HepG2 (cell line): ENCODE results near the gene TNFAIP2. TPM values are rescaled to one million over a fixed set of nuclear protein-coding genes. Genes with fewer than 3 reads are reported as not detected.

Experiments used
- ATAC-seq: fragments of 200-7000 bp; cut with Tn5 transposase; 3 replicates; pipeline ENCODE4 v1.9.1; 2020; ENCODE audit warnings: mild to moderate bottlenecking, moderate library complexity
- BruUV-seq: library from RNA; stranded (reverse); fragments of 400-500 nt; replicated peaks from 2 replicates; lab custom pipeline; 2021; lab: Mats Ljungman, UMichigan
- CTCF ChIA-PET: fragments of 300-600 bp; formaldehyde crosslinking; extraction: SDS; loops from one replicate; lab custom pipeline; 2021; ENCODE audit warnings: low total read pairs, inconsistent platforms, low intra/inter-chr PET ratio; lab: Yijun Ruan, JAX
- POLR2A ChIA-PET: fragments of 350-600 bp; sonication (Branson Sonifier 250); formaldehyde crosslinking; loops from one replicate; lab custom pipeline; 2020; ENCODE audit warnings: antibody characterized with exemption, inconsistent platforms; lab: Yijun Ruan, JAX
- DNase-seq: peaks from one replicate; pipeline ENCODE4 v3.0.0-alpha.2; 2015; ENCODE audit warnings: low spot score
- FAIRE-seq: peaks from 3 replicates; lab custom pipeline; 2011; peaks lifted over from hg19 to GRCh38; lab: Jason Lieb, UNC
- H2AFZ ChIP-seq: one replicate; pipeline ENCODE4 v1.6.1; 2011; ENCODE audit warnings: low read length, inconsistent platforms
- H3K27ac ChIP-seq: fragments of 300-600 bp; 3 replicates; pipeline ENCODE4 v1.8.0; 2011; ENCODE audit warnings: mixed run types, mild to moderate bottlenecking, mixed read lengths, low read length, inconsistent platforms; ENCODE audit not compliant: insufficient read depth; ENCODE audit errors: extremely low read length
- H3K27me3 ChIP-seq, 2 experiments: fragments of 200-600 bp in 1 of 2; 2 replicates in 1 of 2; 3 replicates in 1 of 2; pipeline versions ENCODE4 v1.6.0 to v1.8.0; 2011; ENCODE audit warnings: low read length in 2 of 2, mild to moderate bottlenecking in 2 of 2, moderate library complexity in 2 of 2, inconsistent platforms in 1 of 2; ENCODE audit not compliant: insufficient read depth in 2 of 2, control insufficient read depth in 1 of 2
- H3K36me3 ChIP-seq, 2 experiments: fragments of 200-600 bp in 1 of 2; replicated peaks in 1 of 2; 2 replicates in 1 of 2; 3 replicates in 1 of 2; pipeline versions ENCODE4 v1.5.1 to v1.8.0; 2011; ENCODE audit warnings: low read length in 2 of 2, inconsistent platforms in 1 of 2; ENCODE audit not compliant: insufficient read depth in 2 of 2, control insufficient read depth in 1 of 2
- H3K4me1 ChIP-seq: 2 replicates; pipeline ENCODE4 v1.5.1; 2012; ENCODE audit warnings: low read length, inconsistent platforms; ENCODE audit not compliant: insufficient read depth
- H3K4me2 ChIP-seq: 2 replicates; pipeline ENCODE4 v1.6.0; 2011; ENCODE audit warnings: low read depth, low read length, inconsistent platforms
- H3K4me3 ChIP-seq, 3 experiments: fragments of 200-600 bp in 1 of 3; sonication (generic), shearing (Covaris generic) in 1 of 3; replicated peaks in 1 of 3; 2 replicates each; pipeline ENCODE4 v1.5.1; 2011 to 2016; ENCODE audit warnings: low read length in 3 of 3, inconsistent platforms in 2 of 3, low read depth in 2 of 3, mild to moderate bottlenecking in 2 of 3, control low read depth in 1 of 3, mixed read lengths in 1 of 3; ENCODE audit not compliant: insufficient read depth in 1 of 3
- H3K79me2 ChIP-seq: one replicate; pipeline ENCODE4 v1.6.1; 2011; ENCODE audit warnings: low read length, inconsistent platforms; ENCODE audit not compliant: insufficient read depth
- H3K9ac ChIP-seq: 2 replicates; pipeline ENCODE4 v1.6.0; 2011; ENCODE audit warnings: mild to moderate bottlenecking, low read depth, low read length, inconsistent platforms; ENCODE audit not compliant: insufficient read depth
- H3K9me3 ChIP-seq: 2 replicates; pipeline ENCODE4 v1.5.1; 2012; ENCODE audit warnings: mild to moderate bottlenecking, low read length
- H4K20me1 ChIP-seq: 2 replicates; pipeline ENCODE4 v1.6.0; 2011; ENCODE audit warnings: inconsistent platforms, mild to moderate bottlenecking, low read length, moderate library complexity; ENCODE audit not compliant: insufficient read depth
- AKAP8 ChIP-seq: sonication (generic); formaldehyde crosslinking; IDR thresholded peaks from 2 replicates; pipeline ENCODE4 v1.5.1; 2020; ENCODE audit warnings: mild to moderate bottlenecking, missing genetic modification reagents
- DNMT1 ChIP-seq: sonication (generic); formaldehyde crosslinking; IDR thresholded peaks from 2 replicates; pipeline ENCODE4 v1.5.1; 2020; ENCODE audit warnings: mild to moderate bottlenecking, missing genetic modification reagents
- ELF1 ChIP-seq: sonication (generic); formaldehyde crosslinking; IDR thresholded peaks from 2 replicates; pipeline ENCODE4 v1.4.0; 2020; ENCODE audit warnings: missing genetic modification reagents
- HNRNPL ChIP-seq: fragments of 200-400 bp; formaldehyde crosslinking; IDR thresholded peaks from 2 replicates; pipeline ENCODE4 v1.6.1; 2017; ENCODE audit warnings: mild to moderate bottlenecking, low read depth, low read length
- NFRKB ChIP-seq: fragments of 450-650 bp; IDR thresholded peaks from 2 replicates; pipeline ENCODE4 v1.6.1; 2017
- SAP130 ChIP-seq: IDR thresholded peaks from 2 replicates; pipeline ENCODE4 v1.6.1; 2016; ENCODE audit warnings: low read depth
- WIZ ChIP-seq: sonication (generic); formaldehyde crosslinking; IDR thresholded peaks from 2 replicates; pipeline ENCODE4 v1.5.1; 2020; ENCODE audit warnings: mild to moderate bottlenecking, missing genetic modification reagents
- ZNF12 ChIP-seq: sonication (generic); formaldehyde crosslinking; IDR thresholded peaks from 2 replicates; pipeline ENCODE4 v1.5.0; 2020; ENCODE audit warnings: missing genetic modification reagents
- ZNF607 ChIP-seq: sonication (generic); formaldehyde crosslinking; IDR thresholded peaks from 2 replicates; pipeline ENCODE4 v1.5.1; 2020; ENCODE audit warnings: missing genetic modification reagents, mild to moderate bottlenecking, borderline replicate concordance
- WGBS: methylation state at CpG from one replicate; pipeline ENCODE4 v1.1.6; 2017; ENCODE audit warnings: low lambda C conversion rate; 5-methylcytosine and 5-hydroxymethylcytosine counted together
- in situ Hi-C: cut with HindIII; loops from 2 replicates; pipeline ENCODE4 v1.10.0; 2017; ENCODE audit warnings: low pct_unique_long_range_greater_than_20kb; ENCODE audit not compliant: extremely low pct_ligation_motif_present
- intact Hi-C: fragments of 100-400 bp; cut with micrococcal nuclease; formaldehyde crosslinking; loops from one replicate; pipeline ENCODE4 v1.10.0; 2022; ENCODE audit not compliant: unreplicated experiment
- polyA plus RNA-seq, 8 experiments: library from polyadenylated mRNA; depleted of rRNA in 3 of 8; stranded (reverse) in 7 of 8; unstranded in 1 of 8; fragments of >200 nt; fragmentation: Illumina TruSeq in 4 of 8; extraction: Trizol in 4 of 8; gene quantifications; 2 replicates each; pipeline versions ENCODE4 v1.2.1 to v1.2.3, GENCODE V29; 2011 to 2016; ENCODE audit warnings: low read depth in 4 of 8, missing spikeins in 1 of 8, mixed read lengths in 1 of 8; ENCODE audit not compliant: insufficient read depth in 1 of 8
- total RNA-seq, 5 experiments: library from RNA; depleted of rRNA; stranded (reverse); fragments of >200 nt; fragmentation: Illumina TruSeq; extraction: Trizol; gene quantifications; 2 replicates each; pipeline ENCODE4 v1.2.3, GENCODE V29; 2016; ENCODE audit warnings: low read depth in 1 of 5
- TF ChIP-seq, protein P1 (sequence below): sonication (generic); formaldehyde crosslinking; conservative IDR thresholded peaks from 2 replicates; pipeline ENCODE4 v1.4.0; 2020; ENCODE audit warnings: missing genetic modification reagents
- TF ChIP-seq, protein P2 (sequence below): sonication (generic); formaldehyde crosslinking; IDR thresholded peaks from 2 replicates; pipeline ENCODE4 v1.5.0; 2020; ENCODE audit warnings: missing genetic modification reagents, mild to moderate bottlenecking, borderline replicate concordance
- TF ChIP-seq, protein P3 (sequence below): sonication (generic); formaldehyde crosslinking; IDR thresholded peaks from 2 replicates; pipeline ENCODE4 v1.8.0; 2022; ENCODE audit warnings: mild to moderate bottlenecking, missing genetic modification reagents, moderate library complexity
- TF ChIP-seq, protein P4 (sequence below): sonication (generic); formaldehyde crosslinking; IDR thresholded peaks from 2 replicates; pipeline ENCODE4 v1.5.1; 2020; ENCODE audit warnings: mild to moderate bottlenecking, missing genetic modification reagents, moderate library complexity

TNFAIP2 gene
- total and polyA plus RNA-seq, 2 of the 13 experiments (the other 11 are each of a cell fraction or from before 2014, with no cell fraction given) = 0.46 to 1.5 TPM

DNA sequence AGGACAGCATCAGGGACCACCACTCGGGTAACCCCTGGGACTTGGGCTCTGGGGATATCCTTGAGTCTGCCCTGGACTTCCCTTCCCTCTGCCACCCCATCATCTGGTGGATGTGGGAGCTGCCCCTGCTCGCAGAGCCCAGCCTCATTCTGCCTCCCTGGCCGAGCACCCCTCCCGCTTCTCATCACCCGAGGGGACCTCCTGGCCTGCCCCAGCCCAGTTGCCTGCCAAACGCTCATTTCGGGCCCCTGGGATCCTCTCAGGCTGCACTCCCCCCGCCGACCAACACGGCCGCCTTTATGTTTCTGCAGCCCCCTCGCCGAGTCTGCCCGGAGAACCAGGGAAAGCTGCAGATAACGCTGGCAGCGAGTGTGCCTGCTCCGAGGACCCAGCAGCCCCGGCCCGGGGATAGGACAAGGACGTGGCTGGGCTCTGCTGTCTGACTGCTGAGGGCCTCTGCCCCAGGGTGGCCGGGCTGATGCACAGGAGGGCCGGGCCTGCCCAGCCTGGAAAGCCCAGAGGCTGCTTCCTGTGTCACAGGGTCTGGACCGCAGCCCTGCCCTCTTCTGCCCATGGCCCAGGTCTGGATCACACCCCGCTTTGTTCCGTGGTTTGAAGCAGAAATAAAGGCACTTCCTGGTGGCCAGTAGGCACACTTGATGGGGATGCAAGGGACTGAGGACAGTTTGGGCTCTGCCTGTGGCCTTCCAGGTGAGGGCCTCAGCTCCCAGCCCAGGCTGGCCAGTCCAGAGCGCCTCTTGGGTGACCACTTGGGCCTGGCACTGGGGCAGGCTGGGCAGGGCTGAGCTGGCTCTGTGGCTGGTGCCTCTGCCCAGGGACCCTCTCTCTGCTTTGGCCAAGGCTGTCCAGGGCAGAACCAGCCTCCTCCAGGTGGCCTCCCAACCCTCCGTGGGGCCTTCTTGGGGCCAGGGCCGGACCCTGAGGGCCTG lies 33.6 kb upstream of the TNFAIP2 start:
- no peak overlapping the region for H2AFZ ChIP-seq
- H3K27ac ChIP-seq = no peak overlapping the region
- H3K79me2 ChIP-seq = no peaks in the 10 kb centered on the region
- no peaks in the 10 kb centered on the region for H3K9me3 ChIP-seq
- peaks cover 0 to 12% of the 10 kb centered on the region in 2 experiments; a peak in 4 of 5 replicates for H3K27me3 ChIP-seq
- H3K4me1 ChIP-seq = peaks cover 92% of the 10 kb centered on the region
- in situ Hi-C loops = no loop called here
- ATAC-seq = peak; percentile 30
- ChIA-PET CTCF (no interaction called here), POLR2A (interaction anchor here (2.0 kb wide), 1 partner anchor 10 kb away, joined by 12 read pairs; no protein-coding TSS in a partner anchor)
- no peaks in the 10 kb centered on the region for H3K36me3 ChIP-seq
- BruUV-seq = no TSS peak
- FAIRE-seq = no peak
- intact Hi-C loops = no loop called here
- H3K4me2 ChIP-seq = peak overlapping the region; percentile 51
- H3K9ac ChIP-seq = no peak overlapping the region
- H4K20me1 ChIP-seq = no peaks in the 10 kb centered on the region
- 24% methylated on average over 9 of the region's 28 CpGs for WGBS
- H3K4me3 ChIP-seq = peak overlapping the region in 1 of 3 experiments; percentile 42; a peak in 1 of 6 replicates
- DNase-seq = no peak
- TF ChIP-seq ZNF607 (no peak), NFRKB (no peak), HNRNPL (peak; percentile 81; the same call in 1 of the 2 replicates), ZNF12 (no peak), AKAP8 (CRISPR knock-in tag) (0 out of 2 replicates have a peak, but pooled peaks have one; percentile 47), SAP130 (CRISPR knock-in tag) (peak; percentile 15; the same call in 1 of the 2 replicates), WIZ (0 out of 2 replicates have a peak, but pooled peaks have one; percentile 45), ELF1 (peak; percentile 46; the same call in 1 of the 2 replicates), DNMT1 (CRISPR knock-in tag) (0 out of 2 replicates have a peak, but pooled peaks have one; percentile 35)
- TF ChIP-seq, protein P1, sequence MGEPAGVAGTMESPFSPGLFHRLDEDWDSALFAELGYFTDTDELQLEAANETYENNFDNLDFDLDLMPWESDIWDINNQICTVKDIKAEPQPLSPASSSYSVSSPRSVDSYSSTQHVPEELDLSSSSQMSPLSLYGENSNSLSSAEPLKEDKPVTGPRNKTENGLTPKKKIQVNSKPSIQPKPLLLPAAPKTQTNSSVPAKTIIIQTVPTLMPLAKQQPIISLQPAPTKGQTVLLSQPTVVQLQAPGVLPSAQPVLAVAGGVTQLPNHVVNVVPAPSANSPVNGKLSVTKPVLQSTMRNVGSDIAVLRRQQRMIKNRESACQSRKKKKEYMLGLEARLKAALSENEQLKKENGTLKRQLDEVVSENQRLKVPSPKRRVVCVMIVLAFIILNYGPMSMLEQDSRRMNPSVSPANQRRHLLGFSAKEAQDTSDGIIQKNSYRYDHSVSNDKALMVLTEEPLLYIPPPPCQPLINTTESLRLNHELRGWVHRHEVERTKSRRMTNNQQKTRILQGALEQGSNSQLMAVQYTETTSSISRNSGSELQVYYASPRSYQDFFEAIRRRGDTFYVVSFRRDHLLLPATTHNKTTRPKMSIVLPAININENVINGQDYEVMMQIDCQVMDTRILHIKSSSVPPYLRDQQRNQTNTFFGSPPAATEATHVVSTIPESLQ (CRISPR knock-in tag) = no peak
- TF ChIP-seq, protein P2, sequence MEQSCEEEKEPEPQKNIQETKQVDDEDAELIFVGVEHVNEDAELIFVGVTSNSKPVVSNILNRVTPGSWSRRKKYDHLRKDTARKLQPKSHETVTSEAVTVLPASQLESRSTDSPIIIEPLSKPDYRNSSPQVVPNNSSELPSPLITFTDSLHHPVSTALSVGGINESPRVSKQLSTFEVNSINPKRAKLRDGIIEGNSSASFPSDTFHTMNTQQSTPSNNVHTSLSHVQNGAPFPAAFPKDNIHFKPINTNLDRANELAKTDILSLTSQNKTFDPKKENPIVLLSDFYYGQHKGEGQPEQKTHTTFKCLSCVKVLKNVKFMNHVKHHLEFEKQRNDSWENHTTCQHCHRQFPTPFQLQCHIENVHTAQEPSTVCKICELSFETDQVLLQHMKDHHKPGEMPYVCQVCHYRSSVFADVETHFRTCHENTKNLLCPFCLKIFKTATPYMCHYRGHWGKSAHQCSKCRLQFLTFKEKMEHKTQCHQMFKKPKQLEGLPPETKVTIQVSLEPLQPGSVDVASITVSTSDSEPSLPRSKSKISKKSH (CRISPR knock-in tag) = no peak
- TF ChIP-seq, protein P3, sequence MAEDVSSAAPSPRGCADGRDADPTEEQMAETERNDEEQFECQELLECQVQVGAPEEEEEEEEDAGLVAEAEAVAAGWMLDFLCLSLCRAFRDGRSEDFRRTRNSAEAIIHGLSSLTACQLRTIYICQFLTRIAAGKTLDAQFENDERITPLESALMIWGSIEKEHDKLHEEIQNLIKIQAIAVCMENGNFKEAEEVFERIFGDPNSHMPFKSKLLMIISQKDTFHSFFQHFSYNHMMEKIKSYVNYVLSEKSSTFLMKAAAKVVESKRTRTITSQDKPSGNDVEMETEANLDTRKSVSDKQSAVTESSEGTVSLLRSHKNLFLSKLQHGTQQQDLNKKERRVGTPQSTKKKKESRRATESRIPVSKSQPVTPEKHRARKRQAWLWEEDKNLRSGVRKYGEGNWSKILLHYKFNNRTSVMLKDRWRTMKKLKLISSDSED (CRISPR knock-in tag) = 0 out of 2 replicates have a peak, but pooled peaks have one; percentile 55
- TF ChIP-seq, protein P4, sequence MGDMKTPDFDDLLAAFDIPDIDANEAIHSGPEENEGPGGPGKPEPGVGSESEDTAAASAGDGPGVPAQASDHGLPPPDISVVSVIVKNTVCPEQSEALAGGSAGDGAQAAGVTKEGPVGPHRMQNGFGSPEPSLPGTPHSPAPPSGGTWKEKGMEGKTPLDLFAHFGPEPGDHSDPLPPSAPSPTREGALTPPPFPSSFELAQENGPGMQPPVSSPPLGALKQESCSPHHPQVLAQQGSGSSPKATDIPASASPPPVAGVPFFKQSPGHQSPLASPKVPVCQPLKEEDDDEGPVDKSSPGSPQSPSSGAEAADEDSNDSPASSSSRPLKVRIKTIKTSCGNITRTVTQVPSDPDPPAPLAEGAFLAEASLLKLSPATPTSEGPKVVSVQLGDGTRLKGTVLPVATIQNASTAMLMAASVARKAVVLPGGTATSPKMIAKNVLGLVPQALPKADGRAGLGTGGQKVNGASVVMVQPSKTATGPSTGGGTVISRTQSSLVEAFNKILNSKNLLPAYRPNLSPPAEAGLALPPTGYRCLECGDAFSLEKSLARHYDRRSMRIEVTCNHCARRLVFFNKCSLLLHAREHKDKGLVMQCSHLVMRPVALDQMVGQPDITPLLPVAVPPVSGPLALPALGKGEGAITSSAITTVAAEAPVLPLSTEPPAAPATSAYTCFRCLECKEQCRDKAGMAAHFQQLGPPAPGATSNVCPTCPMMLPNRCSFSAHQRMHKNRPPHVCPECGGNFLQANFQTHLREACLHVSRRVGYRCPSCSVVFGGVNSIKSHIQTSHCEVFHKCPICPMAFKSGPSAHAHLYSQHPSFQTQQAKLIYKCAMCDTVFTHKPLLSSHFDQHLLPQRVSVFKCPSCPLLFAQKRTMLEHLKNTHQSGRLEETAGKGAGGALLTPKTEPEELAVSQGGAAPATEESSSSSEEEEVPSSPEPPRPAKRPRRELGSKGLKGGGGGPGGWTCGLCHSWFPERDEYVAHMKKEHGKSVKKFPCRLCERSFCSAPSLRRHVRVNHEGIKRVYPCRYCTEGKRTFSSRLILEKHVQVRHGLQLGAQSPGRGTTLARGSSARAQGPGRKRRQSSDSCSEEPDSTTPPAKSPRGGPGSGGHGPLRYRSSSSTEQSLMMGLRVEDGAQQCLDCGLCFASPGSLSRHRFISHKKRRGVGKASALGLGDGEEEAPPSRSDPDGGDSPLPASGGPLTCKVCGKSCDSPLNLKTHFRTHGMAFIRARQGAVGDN (CRISPR knock-in tag) = peak; percentile 70
